ENCODE measurements around the gene ZCWPW1. TPM values are rescaled to one million over a fixed set of nuclear protein-coding genes. Genes with fewer than 3 reads are reported as not detected.
"Not testable (repeated sequence)": the region's sequence is repeated elsewhere in the genome, so short reads cannot be mapped to it uniquely, and the experiment has no call there.

ZCWPW1 gene
- total and polyA plus RNA-seq, 4 donors = 5.1 to 12.2 (median 6.4) TPM

DNA sequence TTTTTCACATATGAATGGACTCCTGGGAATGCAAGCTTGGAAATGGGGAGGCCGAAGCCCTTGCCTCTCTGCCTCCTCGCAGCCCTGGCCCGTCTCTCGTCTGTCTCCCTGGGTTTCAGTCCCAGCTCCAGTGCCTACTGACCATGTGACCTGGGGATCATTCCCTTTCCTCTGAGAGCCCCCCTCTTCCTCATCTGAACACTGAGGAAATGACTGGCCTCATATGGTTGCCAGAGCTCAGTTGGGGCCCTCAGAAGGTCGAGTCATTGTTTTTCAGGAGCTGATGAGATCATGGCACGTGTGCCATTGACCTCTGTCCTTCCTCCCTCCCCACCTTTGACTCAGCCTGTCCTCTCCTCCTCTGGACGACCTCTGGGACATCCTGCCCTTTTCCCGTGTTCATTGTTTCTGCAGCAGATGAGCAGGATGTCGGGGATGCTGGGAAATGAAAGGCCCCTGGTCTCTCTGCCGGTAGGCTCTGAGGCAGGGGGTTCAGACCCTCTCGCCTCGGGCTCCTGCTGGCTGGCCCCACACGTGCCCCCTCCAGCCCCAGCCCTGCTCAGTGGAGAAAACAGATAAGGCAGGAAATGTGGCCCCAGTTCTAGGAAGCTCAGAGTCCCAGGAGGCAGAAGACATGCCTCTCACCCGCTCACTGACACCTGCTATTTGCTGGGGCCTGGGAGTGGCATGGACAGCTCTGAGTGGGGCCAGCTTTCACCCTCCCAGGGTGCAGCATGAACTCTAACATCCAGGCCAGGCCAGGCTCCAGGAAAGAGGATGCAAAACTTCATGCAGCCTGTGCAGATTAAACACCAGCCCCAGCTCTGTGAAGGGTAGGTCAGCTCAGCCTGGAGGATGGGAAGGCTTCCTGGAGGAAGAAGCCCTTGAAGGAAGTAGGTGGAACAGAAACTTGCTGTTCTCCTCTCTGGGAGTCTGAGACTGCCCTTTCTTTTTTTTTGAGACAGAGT is 16.1 kb upstream of the ZCWPW1 start:
- WGBS, 2 donors = 33 to 35% methylated on average over 14 of the region's 14 CpGs
- Histone ChIP-seq H3K9ac (ENCODE audit: insufficient read depth in 1 of 2, low read length in 2 of 2) (no peak overlapping the region), H3K4me1 (ENCODE audit: control insufficient read depth in 5 of 5, insufficient read depth in 5 of 5, low read length in 5 of 5) (peaks cover 0 to 4% (median 2%) of the 10 kb centered on the region in 5 donors), H3K27ac (ENCODE audit: low read depth in 1 of 2, low read length in 1 of 2) (peak overlapping the region; percentile 57 to 68), H3K27me3 (ENCODE audit: control insufficient read depth in 3 of 3, insufficient read depth in 3 of 3, low read length in 2 of 3) (no peaks in the 10 kb centered on the region), H3K4me3 (no peak overlapping the region), H3K9me3 (ENCODE audit: control insufficient read depth in 4 of 4, insufficient read depth in 3 of 4, low read length in 3 of 4) (no peaks in the 10 kb centered on the region), H3K36me3 (ENCODE audit: control insufficient read depth in 4 of 4, insufficient read depth in 4 of 4, low read length in 4 of 4) (no peaks in the 10 kb centered on the region)
- TF ChIP-seq, protein P1, sequence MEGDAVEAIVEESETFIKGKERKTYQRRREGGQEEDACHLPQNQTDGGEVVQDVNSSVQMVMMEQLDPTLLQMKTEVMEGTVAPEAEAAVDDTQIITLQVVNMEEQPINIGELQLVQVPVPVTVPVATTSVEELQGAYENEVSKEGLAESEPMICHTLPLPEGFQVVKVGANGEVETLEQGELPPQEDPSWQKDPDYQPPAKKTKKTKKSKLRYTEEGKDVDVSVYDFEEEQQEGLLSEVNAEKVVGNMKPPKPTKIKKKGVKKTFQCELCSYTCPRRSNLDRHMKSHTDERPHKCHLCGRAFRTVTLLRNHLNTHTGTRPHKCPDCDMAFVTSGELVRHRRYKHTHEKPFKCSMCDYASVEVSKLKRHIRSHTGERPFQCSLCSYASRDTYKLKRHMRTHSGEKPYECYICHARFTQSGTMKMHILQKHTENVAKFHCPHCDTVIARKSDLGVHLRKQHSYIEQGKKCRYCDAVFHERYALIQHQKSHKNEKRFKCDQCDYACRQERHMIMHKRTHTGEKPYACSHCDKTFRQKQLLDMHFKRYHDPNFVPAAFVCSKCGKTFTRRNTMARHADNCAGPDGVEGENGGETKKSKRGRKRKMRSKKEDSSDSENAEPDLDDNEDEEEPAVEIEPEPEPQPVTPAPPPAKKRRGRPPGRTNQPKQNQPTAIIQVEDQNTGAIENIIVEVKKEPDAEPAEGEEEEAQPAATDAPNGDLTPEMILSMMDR (IDR thresholded peaks at IDR 0.05; ENCODE audit: control extremely low read depth, extremely low read depth) = no peak
- peak; percentile 66 for ATAC-seq (ENCODE audit: insufficient read depth, low FRiP score)
- peak in 2 of 3 donors; percentile 53 to 76 for DNase-seq

DNA sequence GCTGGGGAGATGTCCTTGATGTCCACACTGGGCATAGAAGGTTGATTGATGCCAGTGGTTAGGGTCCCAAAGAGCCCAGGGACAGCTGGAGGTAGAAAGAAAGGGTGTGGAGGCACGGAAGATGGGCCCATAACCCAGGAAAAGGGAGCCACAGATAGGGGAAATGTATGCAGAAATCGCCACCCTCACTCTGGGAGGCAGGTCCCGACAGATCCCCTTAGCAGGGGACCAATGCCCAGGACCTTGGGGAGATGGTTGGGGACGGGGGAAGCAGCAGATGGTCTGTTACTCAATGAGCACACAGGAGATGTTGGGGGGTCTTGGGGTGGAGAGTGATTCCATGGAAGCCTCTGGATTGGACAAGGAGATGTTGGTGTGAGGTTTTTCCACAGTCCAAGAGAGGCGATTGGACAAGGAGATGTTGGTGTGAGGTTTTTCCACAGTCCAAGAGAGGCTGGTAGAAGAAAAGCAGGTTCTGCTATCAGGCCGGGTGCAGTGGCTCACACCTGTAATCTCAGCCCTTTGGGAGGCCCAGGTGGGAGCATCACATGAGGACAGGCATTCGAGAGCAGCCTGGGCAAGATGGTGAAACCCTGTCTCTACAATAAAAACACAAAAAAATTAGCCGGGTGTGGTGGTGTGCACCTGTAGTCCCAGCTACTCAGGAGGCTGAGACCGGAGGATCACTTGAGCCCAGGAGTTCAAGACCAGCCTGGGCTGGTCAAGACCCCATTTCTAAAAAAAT is 14.8 kb upstream of the ZCWPW1 start:
- Histone ChIP-seq H3K27me3 (ENCODE audit: control insufficient read depth in 3 of 3, insufficient read depth in 3 of 3, low read length in 2 of 3) (no peaks in the 10 kb centered on the region), H3K4me1 (ENCODE audit: control insufficient read depth in 5 of 5, insufficient read depth in 5 of 5, low read length in 5 of 5) (peaks cover 0 to 4% (median 2%) of the 10 kb centered on the region in 5 donors), H3K9ac (ENCODE audit: insufficient read depth in 1 of 2, low read length in 2 of 2) (no peak overlapping the region), H3K27ac (ENCODE audit: low read depth in 1 of 2, low read length in 1 of 2) (peak overlapping the region; percentile 14 to 56), H3K9me3 (ENCODE audit: control insufficient read depth in 4 of 4, insufficient read depth in 3 of 4, low read length in 3 of 4) (no peaks in the 10 kb centered on the region), H3K36me3 (ENCODE audit: control insufficient read depth in 4 of 4, insufficient read depth in 4 of 4, low read length in 4 of 4) (no peaks in the 10 kb centered on the region), H3K4me3 (no peak overlapping the region)
- DNase-seq (no peak), ATAC-seq (ENCODE audit: insufficient read depth, low FRiP score) (no peak)
- 91 to 92% methylated on average over 9 of the region's 9 CpGs for WGBS, 2 donors
- TF ChIP-seq, protein P1 (IDR thresholded peaks at IDR 0.05; ENCODE audit: control extremely low read depth, extremely low read depth) = no peak

DNA sequence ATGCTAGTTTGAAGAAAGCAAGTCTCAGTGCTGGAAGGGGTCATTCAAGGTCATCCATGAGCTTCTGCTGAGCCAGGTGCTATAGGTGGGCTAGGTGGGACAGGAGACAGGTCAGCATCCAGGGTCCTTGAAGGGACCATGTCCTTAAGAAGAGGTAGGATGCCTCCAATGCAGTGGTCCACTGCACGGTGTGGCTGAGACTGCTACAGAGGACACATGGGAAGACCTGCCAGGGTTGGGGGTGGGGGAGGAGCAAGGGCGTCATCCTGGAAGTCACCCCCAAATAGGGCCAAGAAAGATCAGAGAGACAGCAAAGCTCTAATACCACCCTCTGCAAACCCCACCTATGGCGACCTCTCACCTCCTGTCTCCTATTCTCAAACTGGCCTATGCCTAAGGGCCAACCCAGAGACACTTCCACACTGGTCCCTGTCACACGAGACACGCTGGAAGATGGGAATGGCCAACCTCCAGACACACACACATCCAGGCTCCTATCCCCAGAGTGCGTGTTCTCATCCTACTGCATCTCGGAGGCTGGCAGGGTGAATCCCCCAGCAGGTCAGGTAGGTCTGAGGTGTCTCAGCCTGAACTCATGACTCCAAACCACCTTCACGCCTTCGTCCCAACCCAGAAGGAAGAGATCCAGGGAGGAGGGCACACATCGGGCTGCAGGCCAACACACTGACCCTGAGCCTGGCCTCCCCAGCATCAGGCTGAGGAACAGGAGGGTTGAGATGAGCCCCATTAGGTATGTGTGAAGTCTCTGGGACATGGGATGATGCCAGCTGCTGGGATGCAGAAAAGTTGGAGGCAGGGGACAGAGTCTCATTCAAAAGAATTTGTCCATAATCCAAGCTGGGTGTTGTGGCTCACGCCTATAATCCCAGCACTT is 13.4 kb upstream of the ZCWPW1 start:
- H3K27ac ChIP-seq (ENCODE audit: low read depth in 1 of 2, low read length in 1 of 2) = no peak overlapping the region
- H3K27me3 ChIP-seq (ENCODE audit: control insufficient read depth in 3 of 3, insufficient read depth in 3 of 3, low read length in 2 of 3) = no peaks in the 10 kb centered on the region
- 94% methylated on average over 11 of the region's 11 CpGs for WGBS, 2 donors
- DNase-seq (no peak), ATAC-seq (ENCODE audit: insufficient read depth, low FRiP score) (no peak)
- no peak overlapping the region for H3K4me3 ChIP-seq
- TF ChIP-seq, protein P1 (IDR thresholded peaks at IDR 0.05; ENCODE audit: control extremely low read depth, extremely low read depth) = no peak
- peaks cover 0 to 4% (median 2%) of the 10 kb centered on the region in 5 donors for H3K4me1 ChIP-seq (ENCODE audit: control insufficient read depth in 5 of 5, insufficient read depth in 5 of 5, low read length in 5 of 5)
- H3K9me3 ChIP-seq (ENCODE audit: control insufficient read depth in 4 of 4, insufficient read depth in 3 of 4, low read length in 3 of 4) = no peaks in the 10 kb centered on the region
- H3K9ac ChIP-seq (ENCODE audit: insufficient read depth in 1 of 2, low read length in 2 of 2) = no peak overlapping the region
- H3K36me3 ChIP-seq (ENCODE audit: control insufficient read depth in 4 of 4, insufficient read depth in 4 of 4, low read length in 4 of 4) = no peaks in the 10 kb centered on the region

DNA sequence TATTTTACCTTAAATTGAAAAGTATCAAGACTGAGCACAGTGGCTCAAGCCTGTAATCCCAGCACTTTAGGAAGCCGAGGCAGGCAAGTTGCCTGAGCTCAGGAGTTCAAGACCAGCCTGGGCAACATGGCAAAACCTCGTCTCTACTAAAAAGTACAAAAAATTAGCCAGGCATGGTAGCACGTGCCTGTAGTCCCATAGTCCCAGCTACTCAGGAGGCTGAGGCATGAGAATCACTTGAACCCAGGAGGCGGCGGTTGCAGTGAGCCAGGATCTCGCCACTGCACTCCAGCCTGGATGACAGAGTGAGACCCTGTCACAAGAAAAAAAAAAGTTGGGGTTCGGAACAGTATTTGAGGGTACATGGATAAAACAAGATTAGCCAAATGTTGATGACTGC is 10.7 kb upstream of the ZCWPW1 start:
- not testable (repeated sequence) for DNase-seq; H3K36me3 ChIP-seq (ENCODE audit: control insufficient read depth in 4 of 4, insufficient read depth in 4 of 4, low read length in 4 of 4); H3K4me1 ChIP-seq (ENCODE audit: control insufficient read depth in 5 of 5, insufficient read depth in 5 of 5, low read length in 5 of 5); H3K27ac ChIP-seq (ENCODE audit: low read depth in 1 of 2, low read length in 1 of 2); H3K27me3 ChIP-seq (ENCODE audit: control insufficient read depth in 3 of 3, insufficient read depth in 3 of 3, low read length in 2 of 3); ATAC-seq (ENCODE audit: insufficient read depth, low FRiP score); H3K9ac ChIP-seq (ENCODE audit: insufficient read depth in 1 of 2, low read length in 2 of 2); H3K9me3 ChIP-seq (ENCODE audit: control insufficient read depth in 4 of 4, insufficient read depth in 3 of 4, low read length in 3 of 4); H3K4me3 ChIP-seq
- 93 to 94% methylated on average over 7 of the region's 7 CpGs for WGBS, 2 donors

DNA sequence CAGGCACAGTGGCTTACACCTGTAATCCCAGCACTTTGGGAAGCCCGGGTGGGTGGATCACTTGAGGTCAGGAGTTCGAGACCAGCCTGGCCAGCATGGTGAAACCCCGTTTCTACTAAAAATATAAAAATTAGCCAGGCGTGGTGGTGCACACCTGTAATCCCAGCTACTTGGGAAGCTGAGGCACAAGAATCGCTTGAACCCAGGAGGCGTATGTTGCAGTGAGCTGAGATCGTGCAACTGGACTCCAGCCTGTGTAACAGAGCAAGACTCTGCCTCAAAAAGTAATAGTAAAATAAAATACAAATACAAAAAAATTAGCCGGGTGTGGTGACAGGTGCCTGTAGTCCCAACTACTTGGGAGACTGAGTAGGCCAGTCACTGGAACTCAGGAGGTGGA is 10.2 kb upstream of the ZCWPW1 start:
- not testable (repeated sequence) for H3K4me1 ChIP-seq (ENCODE audit: control insufficient read depth in 5 of 5, insufficient read depth in 5 of 5, low read length in 5 of 5); H3K9me3 ChIP-seq (ENCODE audit: control insufficient read depth in 4 of 4, insufficient read depth in 3 of 4, low read length in 3 of 4); H3K27me3 ChIP-seq (ENCODE audit: control insufficient read depth in 3 of 3, insufficient read depth in 3 of 3, low read length in 2 of 3); H3K4me3 ChIP-seq; ATAC-seq (ENCODE audit: insufficient read depth, low FRiP score); H3K9ac ChIP-seq (ENCODE audit: insufficient read depth in 1 of 2, low read length in 2 of 2); DNase-seq; H3K27ac ChIP-seq (ENCODE audit: low read depth in 1 of 2, low read length in 1 of 2)
- H3K36me3 ChIP-seq (ENCODE audit: control insufficient read depth in 4 of 4, insufficient read depth in 4 of 4, low read length in 4 of 4) = peaks cover 3 to 11% (median 8%) of the 10 kb centered on the region in 4 donors
- 94 to 97% methylated on average over 8 of the region's 8 CpGs for whole genome bisulfite sequencing, 2 donors

Measured in lung (tissue), 12 donors.